Measurements from ENCODE around the gene AOPEP.
"Not testable (repeated sequence)": the region's sequence is repeated elsewhere in the genome, so short reads cannot be mapped to it uniquely, and the experiment has no call there.

Gene AOPEP

GRCh38 chr9:94821098-94821887, 94.8 kb downstream of the AOPEP start:
- DNase-seq = no peak

GRCh38 chr9:94822273-94822672, 95.8 kb downstream of the AOPEP start:
- DNase-seq = no peak

GRCh38 chr9:94823710-94824109, 97.2 kb downstream of the AOPEP start:
- no peak for DNase-seq

GRCh38 chr9:94824411-94824810, 97.9 kb downstream of the AOPEP start:
- no peak for DNase-seq

- DNase-seq = no peak
Observed at GRCh38 chr9:94824913-94825610, 98.6 kb downstream of the AOPEP start.

GRCh38 chr9:94825611-94825958, 99.1 kb downstream of the AOPEP start:
- DNase-seq = no peak

GRCh38 chr9:94826044-94826443, 99.5 kb downstream of the AOPEP start:
- no peak for DNase-seq

- no peak for DNase-seq
Observed at GRCh38 chr9:94826644-94827410, 100.3 kb downstream of the AOPEP start.

- DNase-seq = no peak
Observed at GRCh38 chr9:94827584-94828304, 101.2 kb downstream of the AOPEP start.

- DNase-seq = no peak
Observed at GRCh38 chr9:94829380-94830070, 103.0 kb downstream of the AOPEP start.

- DNase-seq = not testable (repeated sequence)
Observed at GRCh38 chr9:94830071-94830604, 103.6 kb downstream of the AOPEP start.

GRCh38 chr9:94833802-94834201, 107.3 kb downstream of the AOPEP start:
- no peak for DNase-seq

- DNase-seq = no peak
Observed at GRCh38 chr9:94837404-94837803, 110.9 kb downstream of the AOPEP start.

GRCh38 chr9:94839398-94839797, 112.9 kb downstream of the AOPEP start:
- DNase-seq = no peak

GRCh38 chr9:94840738-94841137, 114.2 kb downstream of the AOPEP start:
- DNase-seq = no peak

GRCh38 chr9:94843134-94843533, 116.6 kb downstream of the AOPEP start:
- no peak for DNase-seq

GRCh38 chr9:94846739-94847138, 120.2 kb downstream of the AOPEP start:
- no peak for DNase-seq

- DNase-seq = no peak
Observed at GRCh38 chr9:94847486-94847885, 121.0 kb downstream of the AOPEP start.

GRCh38 chr9:94848791-94849190, 122.3 kb downstream of the AOPEP start:
- DNase-seq = not testable (repeated sequence)

GRCh38 chr9:94850540-94851434, 124.3 kb downstream of the AOPEP start:
- no peak for DNase-seq

- no peak for DNase-seq
Observed at GRCh38 chr9:94851467-94851866, 125.0 kb downstream of the AOPEP start.

Data from stimulated activated CD4-positive, alpha-beta T cell treated with anti-CD3 and anti-CD28 coated beads, Interleukin-4, amount 100 ng/mL, for 24 hours (primary cell).